Astrocyte (in vitro differentiated cells and primary cell): Measurements from ENCODE around the gene SLC6A2. TPM values are rescaled to one million over a fixed set of nuclear protein-coding genes. Genes with fewer than 3 reads are reported as not detected.

Experiments
- DNase-seq: peaks from one replicate; pipeline ENCODE4 v3.0.0-alpha.2; 2010; ENCODE audit warnings: low read depth
- FAIRE-seq: peaks from 2 replicates; lab custom pipeline; 2011; peaks lifted over from hg19 to GRCh38; lab: Jason Lieb, UNC
- H2AFZ ChIP-seq: 2 replicates; pipeline ENCODE4 v1.6.0; 2012; ENCODE audit warnings: low read depth, low read length, inconsistent platforms
- H3K27ac ChIP-seq: 2 replicates; pipeline ENCODE4 v1.5.1; 2011; ENCODE audit warnings: low read depth, low read length, inconsistent platforms
- H3K27me3 ChIP-seq: 2 replicates; pipeline ENCODE4 v1.6.0; 2011; ENCODE audit warnings: low read length, inconsistent platforms; ENCODE audit not compliant: insufficient read depth
- H3K36me3 ChIP-seq: 2 replicates; pipeline ENCODE4 v1.5.1; 2011; ENCODE audit warnings: low read length, inconsistent platforms; ENCODE audit not compliant: insufficient read depth
- H3K4me1 ChIP-seq: 2 replicates; pipeline ENCODE4 v1.5.1; 2011; ENCODE audit warnings: low read length, inconsistent platforms; ENCODE audit not compliant: insufficient read depth
- H3K4me2 ChIP-seq: 2 replicates; pipeline ENCODE4 v1.6.0; 2012; ENCODE audit warnings: low read length, inconsistent platforms
- H3K4me3 ChIP-seq: 2 replicates; pipeline ENCODE4 v1.5.1; 2011; ENCODE audit warnings: low read depth, mild to moderate bottlenecking, low read length, inconsistent platforms; ENCODE audit not compliant: insufficient read depth
- H3K79me2 ChIP-seq: 2 replicates; pipeline ENCODE4 v1.6.0; 2012; ENCODE audit warnings: mild to moderate bottlenecking, low read length, inconsistent platforms; ENCODE audit not compliant: insufficient read depth
- H3K9ac ChIP-seq: 2 replicates; pipeline ENCODE4 v1.6.0; 2012; ENCODE audit warnings: mild to moderate bottlenecking, low read length, inconsistent platforms
- H3K9me3 ChIP-seq: 2 replicates; pipeline ENCODE4 v1.5.1; 2012; ENCODE audit warnings: low read depth, mild to moderate bottlenecking, low read length, inconsistent platforms; ENCODE audit not compliant: insufficient read depth
- H4K20me1 ChIP-seq: 2 replicates; pipeline ENCODE4 v1.6.0; 2012; ENCODE audit warnings: low read length, inconsistent platforms; ENCODE audit not compliant: insufficient read depth
- H3K27ac Mint-ChIP-seq: one replicate; pipeline ENCODE4 v1.8.0; 2021; ENCODE audit warnings: mild to moderate bottlenecking, mixed read lengths; ENCODE audit not compliant: unreplicated experiment
- H3K27me3 Mint-ChIP-seq: one replicate; pipeline ENCODE4 v1.8.0; 2021; ENCODE audit warnings: low read depth, mixed read lengths; ENCODE audit not compliant: unreplicated experiment
- H3K36me3 Mint-ChIP-seq: one replicate; pipeline ENCODE4 v1.8.0; 2021; ENCODE audit warnings: low read depth, mixed read lengths; ENCODE audit not compliant: unreplicated experiment
- H3K4me1 Mint-ChIP-seq: one replicate; pipeline ENCODE4 v1.8.0; 2021; ENCODE audit warnings: low read depth, mixed read lengths; ENCODE audit not compliant: unreplicated experiment
- H3K4me3 Mint-ChIP-seq: one replicate; pipeline ENCODE4 v1.8.0; 2021; ENCODE audit warnings: mild to moderate bottlenecking, moderate library complexity, mixed read lengths; ENCODE audit not compliant: unreplicated experiment
- H3K9me3 Mint-ChIP-seq: one replicate; pipeline ENCODE4 v1.8.0; 2021; ENCODE audit warnings: mild to moderate bottlenecking, mixed read lengths; ENCODE audit not compliant: unreplicated experiment
- EZH2 ChIP-seq: IDR thresholded peaks from 2 replicates; pipeline ENCODE4 v1.6.1; 2012; ENCODE audit warnings: mild to moderate bottlenecking, low read length, inconsistent platforms; ENCODE audit not compliant: insufficient read depth
- total RNA-seq: library from RNA; stranded (reverse); gene quantifications from 2 replicates; pipeline ENCODE4 v1.2.1, GENCODE V29; 2021
- TF ChIP-seq, protein P1 (sequence below): IDR thresholded peaks from 2 replicates; pipeline ENCODE4 v1.5.1; 2011; ENCODE audit warnings: low read depth, mild to moderate bottlenecking, inconsistent platforms, low read length, moderate library complexity; ENCODE audit not compliant: insufficient read depth

Gene SLC6A2
- total RNA-seq, 1 donor from 2014 or later, result not detected

DNA sequence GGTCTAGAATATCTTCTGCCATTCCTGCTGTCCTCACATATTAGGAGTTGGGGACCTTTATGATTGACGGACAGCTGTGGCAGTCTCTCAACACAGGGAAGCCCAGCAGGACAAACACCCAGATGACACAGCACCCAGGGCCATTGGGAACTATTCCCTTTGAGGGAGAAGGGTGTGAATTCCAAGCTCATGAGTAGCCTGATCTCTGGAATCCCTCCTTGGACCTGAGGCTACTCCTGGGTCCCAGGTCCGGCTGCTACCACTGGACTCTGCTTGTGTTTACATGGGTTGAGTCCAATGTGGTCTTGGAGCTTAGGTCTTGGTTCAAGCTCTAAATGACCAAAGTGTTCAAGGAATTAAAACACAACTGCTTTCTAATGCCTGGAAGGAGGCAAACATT, 78.9 kb downstream of the SLC6A2 start:
- peaks cover 10% of the 10 kb centered on the region for H3K9me3 Mint-ChIP-seq
- Histone ChIP-seq H3K36me3 (no peaks in the 10 kb centered on the region), H3K4me1 (no peaks in the 10 kb centered on the region), H3K9ac (no peak overlapping the region), H3K4me2 (no peak overlapping the region), H3K79me2 (no peaks in the 10 kb centered on the region), H4K20me1 (no peaks in the 10 kb centered on the region), H3K9me3 (peaks cover 3% of the 10 kb centered on the region), H2AFZ (no peak overlapping the region), H3K27ac (no peak overlapping the region), H3K4me3 (no peak overlapping the region), H3K27me3 (no peaks in the 10 kb centered on the region)
- no peak overlapping the region for H3K4me3 Mint-ChIP-seq
- H3K36me3 Mint-ChIP-seq, result no peaks in the 10 kb centered on the region
- DNase-seq (no peak), FAIRE-seq (no peak)
- H3K27me3 Mint-ChIP-seq, result peaks cover 41% of the 10 kb centered on the region
- H3K4me1 Mint-ChIP-seq, result peaks cover 2% of the 10 kb centered on the region
- no peak overlapping the region for H3K27ac Mint-ChIP-seq
- TF ChIP-seq EZH2, result no peak
- TF ChIP-seq, protein P1, sequence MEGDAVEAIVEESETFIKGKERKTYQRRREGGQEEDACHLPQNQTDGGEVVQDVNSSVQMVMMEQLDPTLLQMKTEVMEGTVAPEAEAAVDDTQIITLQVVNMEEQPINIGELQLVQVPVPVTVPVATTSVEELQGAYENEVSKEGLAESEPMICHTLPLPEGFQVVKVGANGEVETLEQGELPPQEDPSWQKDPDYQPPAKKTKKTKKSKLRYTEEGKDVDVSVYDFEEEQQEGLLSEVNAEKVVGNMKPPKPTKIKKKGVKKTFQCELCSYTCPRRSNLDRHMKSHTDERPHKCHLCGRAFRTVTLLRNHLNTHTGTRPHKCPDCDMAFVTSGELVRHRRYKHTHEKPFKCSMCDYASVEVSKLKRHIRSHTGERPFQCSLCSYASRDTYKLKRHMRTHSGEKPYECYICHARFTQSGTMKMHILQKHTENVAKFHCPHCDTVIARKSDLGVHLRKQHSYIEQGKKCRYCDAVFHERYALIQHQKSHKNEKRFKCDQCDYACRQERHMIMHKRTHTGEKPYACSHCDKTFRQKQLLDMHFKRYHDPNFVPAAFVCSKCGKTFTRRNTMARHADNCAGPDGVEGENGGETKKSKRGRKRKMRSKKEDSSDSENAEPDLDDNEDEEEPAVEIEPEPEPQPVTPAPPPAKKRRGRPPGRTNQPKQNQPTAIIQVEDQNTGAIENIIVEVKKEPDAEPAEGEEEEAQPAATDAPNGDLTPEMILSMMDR, result no peak

DNA sequence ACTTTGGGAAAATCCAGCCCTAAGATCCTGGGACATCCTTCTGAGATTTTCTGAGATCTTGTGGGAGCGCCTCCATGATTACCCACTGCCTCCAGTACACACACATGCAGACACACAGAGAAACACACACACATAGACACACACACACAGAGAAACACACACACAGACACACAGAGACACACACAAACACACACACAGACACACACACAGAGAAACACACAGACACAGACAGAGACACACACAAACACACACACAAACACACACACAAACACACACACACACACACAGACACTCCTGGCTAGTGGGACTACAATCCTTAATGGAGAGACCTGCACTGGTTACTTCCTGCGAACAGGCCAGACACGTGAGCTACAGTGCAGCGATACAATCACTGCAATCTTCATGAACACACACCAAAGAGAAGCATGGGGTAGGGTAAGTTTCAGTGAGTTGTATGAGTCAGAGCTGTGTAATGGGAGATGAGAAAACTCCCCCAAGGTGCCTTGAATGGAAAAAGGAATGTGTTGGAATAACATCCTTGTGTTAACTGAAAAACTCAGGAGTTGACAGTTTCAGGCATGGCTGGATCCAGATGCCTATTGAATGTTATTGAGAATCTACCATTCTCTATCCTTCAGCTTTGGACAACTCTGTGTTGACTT, 79.5 kb downstream of the SLC6A2 start:
- H3K27me3 Mint-ChIP-seq, result peaks cover 37% of the 10 kb centered on the region
- H3K4me2 ChIP-seq, result no peak overlapping the region
- TF ChIP-seq EZH2, result no peak
- TF ChIP-seq, protein P1, result no peak
- H3K4me1 Mint-ChIP-seq, result peaks cover 2% of the 10 kb centered on the region
- H3K9me3 ChIP-seq, result peaks cover 3% of the 10 kb centered on the region
- H2AFZ ChIP-seq, result no peak overlapping the region
- no peaks in the 10 kb centered on the region for H3K27me3 ChIP-seq
- no peaks in the 10 kb centered on the region for H3K4me1 ChIP-seq
- no peaks in the 10 kb centered on the region for H3K36me3 ChIP-seq
- H4K20me1 ChIP-seq, result no peaks in the 10 kb centered on the region
- no peak overlapping the region for H3K27ac Mint-ChIP-seq
- DNase-seq, result no peak
- H3K4me3 ChIP-seq, result no peak overlapping the region
- H3K79me2 ChIP-seq, result no peaks in the 10 kb centered on the region
- H3K9ac ChIP-seq, result no peak overlapping the region
- H3K4me3 Mint-ChIP-seq, result no peak overlapping the region
- no peak for FAIRE-seq
- H3K36me3 Mint-ChIP-seq, result no peaks in the 10 kb centered on the region
- H3K9me3 Mint-ChIP-seq, result peaks cover 10% of the 10 kb centered on the region
- no peak overlapping the region for H3K27ac ChIP-seq

DNA sequence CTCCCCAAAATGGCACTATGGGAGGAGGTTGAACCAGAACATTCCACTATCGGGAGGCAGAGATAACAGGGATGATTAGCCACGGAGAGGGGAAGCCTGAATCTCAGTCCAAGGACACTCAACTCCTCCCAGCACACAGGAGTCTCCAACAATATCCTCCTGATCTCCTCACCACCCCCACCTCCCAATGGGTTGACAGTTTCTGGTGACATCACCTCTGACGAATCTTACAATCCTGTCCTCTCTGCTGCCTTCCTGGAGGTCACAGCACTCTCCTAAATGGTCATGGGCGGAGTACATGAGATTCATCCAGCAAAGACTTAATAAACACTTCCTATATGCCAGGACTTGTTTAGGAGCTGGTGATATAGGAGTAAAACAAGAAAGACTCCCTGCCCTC, 80.9 kb downstream of the SLC6A2 start:
- Mint-ChIP-seq H3K9me3 (peaks cover 7% of the 10 kb centered on the region), H3K36me3 (no peaks in the 10 kb centered on the region), H3K4me1 (peaks cover 2% of the 10 kb centered on the region), H3K27me3 (peaks cover 37% of the 10 kb centered on the region), H3K27ac (no peak overlapping the region), H3K4me3 (no peak overlapping the region)
- no peaks in the 10 kb centered on the region for H3K27me3 ChIP-seq
- FAIRE-seq (no peak), DNase-seq (no peak)
- H3K27ac ChIP-seq, result no peak overlapping the region
- H4K20me1 ChIP-seq, result no peaks in the 10 kb centered on the region
- no peak overlapping the region for H2AFZ ChIP-seq
- no peaks in the 10 kb centered on the region for H3K36me3 ChIP-seq
- no peak overlapping the region for H3K4me3 ChIP-seq
- peaks cover 3% of the 10 kb centered on the region for H3K9me3 ChIP-seq
- H3K79me2 ChIP-seq, result no peaks in the 10 kb centered on the region
- no peak overlapping the region for H3K4me2 ChIP-seq
- no peak for TF ChIP-seq EZH2
- TF ChIP-seq, protein P1, result no peak
- H3K4me1 ChIP-seq, result no peaks in the 10 kb centered on the region
- H3K9ac ChIP-seq, result no peak overlapping the region
